Right lobe of liver (tissue), 4 donors: ENCODE results near the gene USH1G.

ENCODE experiments used
- POLR2A ChIP-seq: fragments of 450-650 bp; IDR thresholded peaks from one replicate; pipeline ENCODE4 v1.6.1; 2017; ENCODE audit warnings: antibody characterized with exemption, mild to moderate bottlenecking
- TF ChIP-seq, protein P1 (sequence below), 4 donors: fragments of 200-600 bp in 3 of 4; fragments of 450-650 bp in 1 of 4; IDR thresholded peaks; one replicate each; pipeline versions ENCODE4 v1.5.1 to v1.8.0; 2016 to 2022; ENCODE audit warnings: antibody characterized with exemption in 4 of 4, mild to moderate bottlenecking in 2 of 4
- donor health status: DM: no; HTN: no; CAD: no.
- donor health status: DM: no; HTN: no; CAD: no.
- donor health status: DM: no; HTN: yes; CAD: no.

GRCh38 chr17:74951680-74952421 is 28.8 kb upstream of the USH1G start:
- TF ChIP-seq, protein P1, sequence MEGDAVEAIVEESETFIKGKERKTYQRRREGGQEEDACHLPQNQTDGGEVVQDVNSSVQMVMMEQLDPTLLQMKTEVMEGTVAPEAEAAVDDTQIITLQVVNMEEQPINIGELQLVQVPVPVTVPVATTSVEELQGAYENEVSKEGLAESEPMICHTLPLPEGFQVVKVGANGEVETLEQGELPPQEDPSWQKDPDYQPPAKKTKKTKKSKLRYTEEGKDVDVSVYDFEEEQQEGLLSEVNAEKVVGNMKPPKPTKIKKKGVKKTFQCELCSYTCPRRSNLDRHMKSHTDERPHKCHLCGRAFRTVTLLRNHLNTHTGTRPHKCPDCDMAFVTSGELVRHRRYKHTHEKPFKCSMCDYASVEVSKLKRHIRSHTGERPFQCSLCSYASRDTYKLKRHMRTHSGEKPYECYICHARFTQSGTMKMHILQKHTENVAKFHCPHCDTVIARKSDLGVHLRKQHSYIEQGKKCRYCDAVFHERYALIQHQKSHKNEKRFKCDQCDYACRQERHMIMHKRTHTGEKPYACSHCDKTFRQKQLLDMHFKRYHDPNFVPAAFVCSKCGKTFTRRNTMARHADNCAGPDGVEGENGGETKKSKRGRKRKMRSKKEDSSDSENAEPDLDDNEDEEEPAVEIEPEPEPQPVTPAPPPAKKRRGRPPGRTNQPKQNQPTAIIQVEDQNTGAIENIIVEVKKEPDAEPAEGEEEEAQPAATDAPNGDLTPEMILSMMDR (IDR thresholded peaks at IDR 0.05), result no peak
- no peak for TF ChIP-seq POLR2A
